PC-3 (cell line): ENCODE measurements around the gene TMEM232. TPM values are rescaled to one million over a fixed set of nuclear protein-coding genes. Genes with fewer than 3 reads are reported as not detected.
A peak's percentile ranks its signal among the peaks of the same experiment; 100 is the strongest.

Source experiments
- ATAC-seq: fragments of 200-7000 bp; cut with Tn5 transposase; 2 replicates; pipeline ENCODE4 v1.9.1; 2020; ENCODE audit warnings: mild to moderate bottlenecking, moderate library complexity
- BruUV-seq: library from RNA; stranded (reverse); fragments of 400-500 nt; replicated peaks from 2 replicates; lab custom pipeline; 2021; lab: Mats Ljungman, UMichigan
- CTCF ChIA-PET: fragments of 300-600 bp; sonication (Branson Sonifier 250); formaldehyde crosslinking; loops from one replicate; lab custom pipeline; 2022; ENCODE audit warnings: antibody characterized with exemption; lab: Charles Lee
- POLR2A ChIA-PET: fragments of 300-600 bp; sonication (Branson Sonifier 250); formaldehyde crosslinking; loops from one replicate; lab custom pipeline; 2022; ENCODE audit warnings: antibody characterized with exemption; ENCODE audit not compliant: unreplicated experiment; lab: Charles Lee
- DNase-seq: peaks from one replicate; pipeline ENCODE4 v3.0.0-alpha.2; 2015
- H2AFZ ChIP-seq: fragments of 300-600 bp; sonication (generic); 2 replicates; pipeline ENCODE4 v1.6.0; 2016; ENCODE audit warnings: antibody characterized with exemption, low read length
- H3F3A ChIP-seq: fragments of 300-600 bp; sonication (generic); one replicate; pipeline ENCODE4 v1.6.0; 2017; ENCODE audit warnings: antibody characterized with exemption, low read length, control low read depth, mild to moderate bottlenecking; ENCODE audit not compliant: unreplicated experiment
- H3K27ac ChIP-seq: fragments of 300-600 bp; sonication (generic); 2 replicates; pipeline ENCODE4 v1.5.1; 2016; ENCODE audit warnings: mild to moderate bottlenecking, low read length
- H3K27me3 ChIP-seq: fragments of 300-600 bp; sonication (generic); 2 replicates; pipeline ENCODE4 v1.6.1; 2016; ENCODE audit warnings: low read length, mixed read lengths
- H3K36me3 ChIP-seq: fragments of 300-600 bp; sonication (generic); 2 replicates; pipeline ENCODE4 v1.6.1; 2016; ENCODE audit warnings: low read depth, mixed run types, low read length, mixed read lengths
- H3K4me1 ChIP-seq: fragments of 300-600 bp; sonication (generic); 2 replicates; pipeline ENCODE4 v1.5.1; 2016; ENCODE audit warnings: low read length; ENCODE audit not compliant: insufficient read depth
- H3K4me2 ChIP-seq: fragments of 300-600 bp; sonication (generic); 2 replicates; pipeline ENCODE4 v1.6.0; 2016; ENCODE audit warnings: low read length
- H3K4me3 ChIP-seq: fragments of 300-600 bp; sonication (generic); 2 replicates; pipeline ENCODE4 v1.5.1; 2016; ENCODE audit warnings: mild to moderate bottlenecking, low read length, mixed read lengths
- H3K79me2 ChIP-seq: fragments of 300-600 bp; sonication (generic); 2 replicates; pipeline ENCODE4 v1.6.1; 2017; ENCODE audit warnings: low read length, mixed read lengths
- H3K9ac ChIP-seq: fragments of 300-600 bp; sonication (generic); 2 replicates; pipeline ENCODE4 v1.6.0; 2016; ENCODE audit warnings: mild to moderate bottlenecking, low read length
- H3K9me2 ChIP-seq: fragments of 300-600 bp; sonication (generic); replicated peaks from 2 replicates; pipeline ENCODE4 v1.6.1; 2016; ENCODE audit warnings: mixed run types, low read length, mixed read lengths
- H3K9me3 ChIP-seq: fragments of 300-600 bp; sonication (generic); 2 replicates; pipeline ENCODE4 v1.6.1; 2016; ENCODE audit warnings: low read length, mixed read lengths
- H4K20me1 ChIP-seq: fragments of 300-600 bp; sonication (generic); 2 replicates; pipeline ENCODE4 v1.6.1; 2016; ENCODE audit warnings: low read length, mixed read lengths
- CTCF ChIP-seq: fragments of 300-600 bp; sonication (generic); conservative IDR thresholded peaks from 2 replicates; pipeline ENCODE4 v1.5.1; 2017; ENCODE audit warnings: antibody characterized with exemption, low read depth, mild to moderate bottlenecking, low read length
- EZH2 ChIP-seq: fragments of 300-600 bp; sonication (generic); IDR thresholded peaks from one replicate; pipeline ENCODE4 v1.6.1; 2017; ENCODE audit warnings: antibody characterized with exemption, mild to moderate bottlenecking, low read length; ENCODE audit not compliant: unreplicated experiment
- EZH2phosphoT487 ChIP-seq: fragments of 300-600 bp; sonication (generic); IDR thresholded peaks from 2 replicates; pipeline ENCODE4 v1.6.1; 2018; ENCODE audit warnings: mild to moderate bottlenecking, antibody characterized with exemption, low read length, borderline replicate concordance
- intact Hi-C: fragments of 100-400 bp; cut with micrococcal nuclease; formaldehyde crosslinking; loops from 2 replicates; pipeline ENCODE4 v1.9.0; 2023
- total RNA-seq: library from RNA; depleted of rRNA; stranded (reverse); fragments of >200 nt; gene quantifications from 2 replicates; pipeline ENCODE4 v1.2.3, GENCODE V29; 2014

Gene TMEM232
- total RNA-seq, 1 experiment from 2014 or later: 1.4 TPM

DNA sequence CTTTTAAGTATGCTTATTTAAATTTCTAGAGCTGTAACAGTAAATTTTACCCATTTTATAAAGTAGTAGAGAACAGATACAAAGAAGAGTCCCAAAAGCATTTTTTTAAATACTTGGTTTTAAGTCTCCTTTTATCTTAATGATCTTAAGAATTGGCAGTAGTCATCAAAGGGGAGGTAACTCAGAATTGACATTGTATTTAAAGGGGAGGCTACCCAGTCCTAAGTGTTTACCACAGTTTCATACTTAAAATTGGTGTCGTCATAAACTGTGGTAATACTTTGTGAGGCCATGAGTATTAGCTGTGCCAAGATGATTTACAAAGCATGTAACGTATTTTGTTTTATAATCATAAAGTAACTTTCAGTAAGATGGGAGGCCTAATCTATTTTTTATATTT lies 27.1 kb upstream of the TMEM232 start:
- no peak for DNase-seq
- TF ChIP-seq EZH2 (no peak), CTCF (no peak), EZH2phosphoT487 (no peak)
- Histone ChIP-seq H3K4me1 (peaks cover 10% of the 10 kb centered on the region), H3K79me2 (no peaks in the 10 kb centered on the region), H3K4me2 (no peak overlapping the region), H2AFZ (no peak overlapping the region), H4K20me1 (no peaks in the 10 kb centered on the region), H3K4me3 (no peak overlapping the region), H3F3A (no peaks in the 10 kb centered on the region), H3K9me3 (no peaks in the 10 kb centered on the region), H3K9ac (no peak overlapping the region), H3K27me3 (no peaks in the 10 kb centered on the region), H3K36me3 (peaks cover 3% of the 10 kb centered on the region), H3K9me2 (no peaks in the 10 kb centered on the region), H3K27ac (no peak overlapping the region)
- CTCF ChIA-PET: no interaction called here
- POLR2A ChIA-PET: no interaction called here
- BruUV-seq: no TSS peak
- intact Hi-C loops: loop anchor here (10.0 kb wide), 2 partner anchors 371 to 521 kb away; no protein-coding TSS in a partner anchor
- ATAC-seq: no peak

DNA sequence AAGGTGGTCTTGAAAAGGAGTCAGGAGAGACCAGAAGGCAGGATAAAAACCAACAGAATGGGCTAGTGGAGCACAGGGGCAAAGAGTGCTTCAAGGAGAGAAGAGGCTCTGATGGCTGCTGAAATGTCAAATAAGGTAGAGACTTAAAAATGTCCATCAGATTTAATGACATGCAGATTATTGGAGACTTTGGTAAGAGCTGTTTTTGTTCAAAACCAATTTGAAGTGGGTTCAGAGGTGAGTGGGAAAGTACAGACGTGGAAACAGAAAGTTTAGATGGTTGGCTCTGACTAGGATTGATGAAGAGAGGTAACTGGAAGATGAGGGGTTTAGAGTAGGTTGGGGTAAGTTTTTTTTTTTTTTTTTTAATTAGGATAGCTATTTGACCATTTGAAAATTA lies 26.5 kb upstream of the TMEM232 start:
- Histone ChIP-seq H4K20me1 (no peaks in the 10 kb centered on the region), H3K36me3 (peaks cover 3% of the 10 kb centered on the region), H3K27me3 (no peaks in the 10 kb centered on the region), H3K4me2 (peak overlapping the region; percentile 38; the same call in 1 of the 2 replicates), H3K9me2 (no peaks in the 10 kb centered on the region), H2AFZ (no peak overlapping the region), H3K4me3 (no peak overlapping the region), H3K9ac (no peak overlapping the region), H3K27ac (no peak overlapping the region), H3K9me3 (no peaks in the 10 kb centered on the region), H3F3A (no peaks in the 10 kb centered on the region), H3K79me2 (no peaks in the 10 kb centered on the region), H3K4me1 (peaks cover 10% of the 10 kb centered on the region)
- DNase-seq (no peak), ATAC-seq (no peak)
- intact Hi-C loops: loop anchor here (10.0 kb wide), 2 partner anchors 372 to 522 kb away; no protein-coding TSS in a partner anchor
- ChIA-PET POLR2A (no interaction called here), CTCF (no interaction called here)
- no peak for TF ChIP-seq CTCF
- no peak for TF ChIP-seq EZH2
- TF ChIP-seq EZH2phosphoT487: no peak
- no TSS peak for BruUV-seq

- Histone ChIP-seq H3F3A (no peaks in the 10 kb centered on the region), H3K9ac (no peak overlapping the region), H3K9me2 (no peaks in the 10 kb centered on the region), H2AFZ (peak overlapping the region; percentile 27), H3K36me3 (peaks cover 3% of the 10 kb centered on the region), H3K9me3 (no peaks in the 10 kb centered on the region), H3K27me3 (no peaks in the 10 kb centered on the region), H3K27ac (no peak overlapping the region), H4K20me1 (no peaks in the 10 kb centered on the region), H3K79me2 (no peaks in the 10 kb centered on the region), H3K4me3 (no peak overlapping the region), H3K4me1 (peaks cover 10% of the 10 kb centered on the region), H3K4me2 (peak overlapping the region; percentile 38)
- TF ChIP-seq CTCF (no peak), EZH2phosphoT487 (no peak), EZH2 (no peak)
- no TSS peak for BruUV-seq
- CTCF ChIA-PET: no interaction called here
- DNase-seq: peak; percentile 76
- intact Hi-C loops: loop anchor here (10.0 kb wide), 2 partner anchors 373 to 523 kb away; no protein-coding TSS in a partner anchor
- POLR2A ChIA-PET: no interaction called here
- ATAC-seq: peak; percentile 95
Observed at GRCh38 chr5:110751902-110752762, 25.7 kb upstream of the TMEM232 start.
